ENCODE measurements around the gene CANX.
"Not testable (repeated sequence)": the region's sequence is repeated elsewhere in the genome, so short reads cannot be mapped to it uniquely, and the experiment has no call there.

CANX gene

GRCh38 chr5:179699616-179700237 lies 960 bp downstream of the CANX start:
- no peak for DNase-seq

DNA sequence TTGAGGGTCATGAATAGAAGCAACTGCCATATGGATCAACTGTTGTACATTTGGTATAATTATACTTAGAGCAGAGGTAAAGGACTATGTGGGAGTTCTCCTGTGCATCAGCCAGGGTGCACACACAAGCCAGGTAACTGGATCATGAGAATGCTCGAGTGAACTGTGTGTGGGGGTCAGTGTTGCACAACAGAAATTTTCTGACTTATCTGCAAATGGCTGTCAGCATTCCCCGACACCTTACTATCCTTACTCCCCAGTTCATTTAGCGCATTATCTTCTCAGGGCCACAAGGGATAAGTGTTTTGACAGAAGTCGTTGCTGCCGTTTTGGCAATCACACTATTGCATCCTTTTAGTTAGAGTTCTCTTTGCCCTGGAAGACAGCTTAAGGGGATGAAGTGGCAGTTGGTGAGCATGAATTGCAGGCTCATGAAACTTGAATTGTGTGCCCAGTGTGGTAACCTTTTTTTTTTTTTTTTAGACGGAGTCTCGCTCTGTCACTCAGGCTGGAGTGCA lies 1.7 kb downstream of the CANX start:
- no peak for DNase-seq

GRCh38 chr5:179716286-179716685 lies 17.5 kb downstream of the CANX start:
- DNase-seq = no peak

GRCh38 chr5:179720222-179720621 lies 21.5 kb downstream of the CANX start:
- DNase-seq = no peak

- no peak for DNase-seq
Observed at GRCh38 chr5:179724163-179724562, 25.4 kb downstream of the CANX start.

GRCh38 chr5:179727106-179727505 lies 28.3 kb downstream of the CANX start:
- no peak for DNase-seq

DNA sequence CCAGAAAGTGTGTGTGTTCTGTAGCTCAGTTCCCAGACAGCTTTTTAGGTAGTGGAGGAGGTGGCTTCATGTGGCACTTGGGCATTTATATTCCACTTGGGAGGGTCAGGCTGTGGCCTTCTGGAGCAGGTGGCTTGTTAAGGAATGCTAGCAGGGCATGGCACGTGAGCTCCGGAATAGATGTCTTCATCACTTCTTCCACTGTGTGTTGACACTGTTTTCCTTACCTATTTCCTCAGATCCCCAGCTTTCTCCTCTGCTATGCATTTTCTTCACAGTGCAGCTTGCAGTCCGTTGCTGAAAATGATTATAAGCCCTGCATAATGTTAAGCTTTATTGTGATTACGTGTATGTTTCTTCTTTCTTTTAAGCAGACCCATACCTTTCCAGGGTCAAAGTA lies 30.5 kb downstream of the CANX start:
- DNase-seq = no peak

DNA sequence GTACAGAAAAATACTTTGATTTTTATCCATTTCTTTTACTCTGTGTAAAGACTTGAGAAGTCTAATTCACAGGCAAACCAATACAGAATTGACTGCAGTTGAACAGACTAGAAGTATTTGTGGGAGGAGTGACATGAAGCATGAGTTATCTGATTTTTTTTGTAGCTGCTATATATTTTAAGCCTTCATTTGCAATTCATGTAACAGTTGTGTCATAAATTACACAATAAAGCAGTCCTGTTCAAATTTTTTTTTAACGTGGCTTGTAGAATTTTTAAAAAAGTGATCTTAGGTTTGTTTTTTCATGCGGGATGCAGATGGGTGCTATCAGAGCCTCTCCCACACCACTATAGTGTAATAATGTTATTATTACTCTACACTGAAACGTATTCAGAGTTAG lies 31.0 kb downstream of the CANX start:
- DNase-seq = no peak

DNA sequence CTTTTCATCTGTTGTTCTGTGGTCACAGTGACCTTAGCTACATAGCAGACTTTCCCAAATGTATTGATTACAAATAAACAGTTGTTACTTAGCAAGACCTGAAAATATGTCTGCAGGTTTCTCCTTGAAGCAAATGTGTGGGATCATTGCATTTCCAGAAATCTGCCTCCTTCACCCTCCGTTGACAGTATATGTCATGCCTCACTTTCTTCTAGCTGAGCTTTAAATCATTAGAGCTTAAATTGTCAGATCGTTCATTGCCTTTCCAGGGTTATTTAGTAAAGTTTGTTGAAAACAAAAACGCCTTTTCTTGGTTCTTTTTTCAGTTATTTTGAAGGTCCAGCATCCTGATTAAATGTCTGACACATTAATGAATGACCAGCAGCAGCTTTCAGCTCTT lies 31.6 kb downstream of the CANX start:
- no peak for DNase-seq

- no peak for DNase-seq
Observed at GRCh38 chr5:179730852-179731251, 32.1 kb downstream of the CANX start.

- no peak for DNase-seq
Observed at GRCh38 chr5:179731791-179732411, 33.1 kb downstream of the CANX start.

DNA sequence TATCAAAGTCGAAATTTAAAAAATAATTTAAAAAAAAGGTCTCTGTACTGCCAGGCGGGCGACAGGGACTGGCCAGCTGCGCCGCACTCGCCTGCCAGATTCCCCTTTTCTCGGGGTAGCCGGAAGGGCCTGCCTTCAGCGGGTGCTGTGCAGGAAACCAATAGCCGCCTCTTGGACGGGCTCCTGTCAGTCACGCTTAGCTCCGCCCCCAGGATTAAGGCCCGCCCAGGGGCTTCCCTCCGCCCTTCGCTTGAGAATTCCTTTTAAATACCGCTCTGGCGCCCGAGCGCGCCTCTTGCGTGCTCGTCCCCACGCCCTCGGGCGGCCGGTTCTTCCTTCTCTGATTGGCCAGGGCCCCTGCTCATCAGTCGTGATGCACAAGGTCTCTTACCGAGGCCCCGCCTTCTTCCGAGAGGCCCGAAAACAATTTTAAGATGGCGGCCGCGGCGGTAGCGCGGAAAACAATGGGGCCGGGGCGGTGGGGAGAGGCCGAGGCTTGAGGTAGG lies 33.7 kb downstream of the CANX start, which contains the start of gene MAML1:
TSS of gene MAML1 (plus strand) at position 411 of the 506 bp plus-strand sequence. CDS start 291 bp downstream, outside the sequence.
- DNase-seq = peak; percentile 97 to 100

- no peak for DNase-seq
Observed at GRCh38 chr5:179732918-179733771, 34.4 kb downstream of the CANX start.

GRCh38 chr5:179733772-179734126 lies 35.0 kb downstream of the CANX start:
- no peak for DNase-seq

- no peak for DNase-seq
Observed at GRCh38 chr5:179734536-179735164, 35.9 kb downstream of the CANX start.

DNA sequence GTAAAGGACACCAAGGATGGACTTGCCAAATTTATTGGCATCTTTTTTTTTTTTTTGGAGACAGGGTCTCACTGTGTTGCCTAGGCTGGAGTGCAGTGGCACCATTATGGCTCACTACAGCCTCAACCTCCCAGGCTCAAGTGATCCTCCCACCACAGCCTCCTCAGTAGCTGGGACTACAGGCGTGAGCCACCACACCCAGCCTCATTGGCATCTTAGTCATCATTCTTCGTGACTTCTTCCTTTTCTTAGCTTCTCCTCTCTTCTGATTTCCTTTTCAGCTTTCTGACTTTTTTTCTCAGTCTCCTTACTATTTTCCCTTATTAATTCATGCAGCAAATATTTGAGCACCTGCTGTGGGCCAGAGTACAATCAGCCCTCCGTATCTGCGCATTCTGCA lies 40.0 kb downstream of the CANX start:
- DNase-seq = no peak

DNA sequence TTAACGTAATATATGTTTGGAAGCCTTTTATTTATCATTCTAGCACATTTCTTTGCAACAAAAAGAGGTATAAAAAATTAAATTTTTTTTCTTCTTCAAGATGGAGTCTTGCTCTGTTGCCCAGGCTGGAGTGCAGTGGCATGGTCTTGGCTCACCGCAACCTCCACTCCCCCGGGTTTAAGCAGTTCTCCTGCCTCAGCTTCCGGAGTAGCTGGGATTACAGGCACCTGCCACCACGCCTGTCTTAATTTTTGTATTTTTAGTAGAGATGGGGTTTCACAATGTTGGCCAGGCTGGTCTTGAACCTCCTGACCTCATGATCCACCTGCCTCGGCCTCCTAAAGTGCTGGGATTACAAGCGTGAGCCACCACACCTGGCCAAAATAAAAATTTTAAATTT lies 45.3 kb downstream of the CANX start:
- not testable (repeated sequence) for DNase-seq

GRCh38 chr5:179746872-179747271 lies 48.1 kb downstream of the CANX start:
- no peak for DNase-seq

DNA sequence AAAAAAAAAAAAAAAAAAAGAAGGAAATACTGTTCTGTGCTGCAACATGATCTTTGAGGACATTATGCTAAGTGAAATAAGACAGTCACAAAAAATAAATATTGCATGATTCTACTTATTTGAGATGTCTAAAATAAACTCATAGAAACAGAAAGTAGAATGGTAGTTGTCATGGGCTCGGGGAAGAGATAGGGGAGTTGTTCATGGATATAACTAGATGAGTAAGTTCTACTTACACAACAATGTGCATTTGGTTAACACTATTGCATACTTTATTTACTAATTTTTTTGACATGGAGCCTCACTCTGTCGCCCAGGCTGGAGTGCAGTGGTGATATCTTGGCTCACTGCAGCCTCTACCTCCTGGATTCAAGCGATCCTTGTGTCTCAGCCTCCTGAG lies 49.0 kb downstream of the CANX start:
- DNase-seq = no peak

GRCh38 chr5:179749857-179750508 lies 51.2 kb downstream of the CANX start:
- DNase-seq = no peak

DNA sequence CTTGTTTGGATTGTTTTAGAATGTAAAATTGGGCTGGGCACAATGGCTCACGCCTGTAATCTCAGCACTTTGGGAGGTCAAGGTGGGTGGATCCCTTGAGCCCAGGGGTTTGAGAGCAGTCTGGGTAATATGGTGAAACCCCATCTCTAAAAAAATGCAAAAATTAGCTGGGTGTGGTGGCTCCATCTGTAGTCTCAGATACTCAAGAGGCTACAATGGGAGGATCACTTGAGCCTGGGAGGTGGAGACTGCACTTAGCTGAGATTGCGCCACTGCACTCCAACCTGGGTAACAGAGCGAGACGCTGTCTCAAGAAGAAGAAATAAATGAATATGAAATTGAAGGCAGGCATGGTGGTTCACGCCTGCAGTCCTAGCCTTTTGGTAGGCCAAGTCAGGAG lies 55.2 kb downstream of the CANX start:
- no peak for DNase-seq

- no peak for DNase-seq
Observed at GRCh38 chr5:179755022-179755421, 56.3 kb downstream of the CANX start.

GRCh38 chr5:179758955-179759354 lies 60.2 kb downstream of the CANX start:
- no peak for DNase-seq
